OCI-LY7 (cell line): ENCODE data around the gene CRADD.

Source experiments
- CTCF ChIP-seq: fragments of 200-600 bp; sonication (generic); conservative IDR thresholded peaks from 2 replicates; pipeline ENCODE4 v1.5.1; 2014; ENCODE audit warnings: mild to moderate bottlenecking, antibody characterized with exemption, low read length, moderate library complexity, mixed read lengths
- EZH2phosphoT487 ChIP-seq: fragments of 200-600 bp; sonication (generic); IDR thresholded peaks from 2 replicates; pipeline ENCODE4 v1.6.1; 2018; ENCODE audit warnings: low read depth, borderline replicate concordance, mild to moderate bottlenecking, mixed run types, antibody characterized with exemption, low read length, moderate library complexity, mixed read lengths

- TF ChIP-seq CTCF (no peak), EZH2phosphoT487 (no peak)
Measured at GRCh38 chr12:93638954-93639353, 38.2 kb upstream of the CRADD start.
